H1 (cell line): ENCODE results near the gene PRSS53. TPM values are rescaled to one million over a fixed set of nuclear protein-coding genes. Genes with fewer than 3 reads are reported as not detected.

Experiments used
- RAD21 ChIP-seq, 2 experiments: IDR thresholded peaks in 1 of 2; conservative IDR thresholded peaks in 1 of 2; 2 replicates each; pipeline ENCODE4 v1.6.1; 2011; ENCODE audit warnings: low read depth in 2 of 2, low read length in 2 of 2, improper control_type of control experiment in 1 of 2, inconsistent platforms in 1 of 2, mild to moderate bottlenecking in 1 of 2, moderate library complexity in 1 of 2
- TCF12 ChIP-seq: IDR thresholded peaks from 2 replicates; pipeline ENCODE4 v1.6.1; 2011; ENCODE audit warnings: low read depth, mild to moderate bottlenecking, low read length
- polyA plus RNA-seq, 7 experiments: library from polyadenylated mRNA; depleted of rRNA in 3 of 7; stranded (reverse) in 5 of 7; unstranded in 2 of 7; fragments of >200 nt in 5 of 7; fragments of 200-250 nt in 2 of 7; gene quantifications; 1 replicate in 5 of 7; 2 replicates in 1 of 7; 4 replicates in 1 of 7; pipeline versions ENCODE4 v1.2.1 to v1.2.3, GENCODE V29; 2011 to 2013; ENCODE audit warnings: missing spikeins in 2 of 7, mixed read lengths in 2 of 7
- total RNA-seq: library from RNA; stranded (reverse); fragmentation: NEBNext Ultra II Directional; extraction: Animal tissue kit (Norgen Biotek cat#: 25700); gene quantifications from 2 replicates; pipeline ENCODE4 v1.2.1, GENCODE V29; 2021
- TF ChIP-seq, protein P1 (sequence below): IDR thresholded peaks from 2 replicates; pipeline ENCODE4 v1.6.1; 2011; ENCODE audit warnings: low read length, improper control_type of control experiment

Gene PRSS53
- total and polyA plus RNA-seq, 2 of the 8 experiments (the other 6 are each of a cell fraction or from before 2014, with no cell fraction given) = 1.7 to 2.6 TPM

DNA sequence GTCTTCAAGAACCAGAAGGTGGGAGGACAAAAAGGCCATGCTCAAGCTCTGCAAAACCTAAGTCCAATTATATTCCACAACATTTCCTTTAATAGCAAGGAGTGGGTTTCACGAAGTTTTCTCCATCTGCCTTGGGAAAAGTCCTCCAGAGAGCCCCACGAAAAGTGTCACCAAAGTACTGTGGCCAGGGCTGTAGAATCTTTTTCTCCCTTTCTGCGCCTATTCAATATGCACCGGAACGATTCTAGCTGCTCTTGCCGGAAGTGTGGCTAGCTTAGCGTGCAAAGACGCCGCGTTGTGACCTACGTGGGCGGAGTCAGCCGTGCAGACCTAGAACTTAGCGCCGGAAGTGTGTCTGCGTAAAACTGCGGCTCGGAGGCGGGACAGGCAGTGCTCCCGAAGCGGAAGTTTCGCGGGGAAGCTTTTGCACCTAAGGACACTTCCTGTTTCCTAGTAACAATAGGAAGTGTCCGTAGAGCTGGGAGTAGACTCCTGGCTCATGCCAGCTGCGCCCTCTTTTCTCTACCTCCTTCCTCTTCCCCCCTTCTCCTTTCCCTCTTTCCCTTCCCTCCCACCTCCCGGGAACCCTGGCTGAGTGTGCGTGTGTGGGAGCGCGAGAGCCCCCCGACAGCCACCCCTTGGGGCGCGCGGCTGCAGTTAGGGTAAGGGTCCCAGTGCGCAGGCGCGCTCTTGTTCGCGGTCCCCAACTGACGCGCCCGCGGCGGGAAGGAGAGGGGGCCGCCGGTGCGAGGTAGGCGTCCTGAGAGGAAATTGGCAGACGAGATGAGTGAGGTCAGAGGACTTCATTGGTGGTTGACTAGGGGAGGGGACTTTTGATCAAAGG is 14.6 kb downstream of the PRSS53 start, which contains the start of the genes ZNF646 and ZNF668 (continued):
- TF ChIP-seq, protein P1, sequence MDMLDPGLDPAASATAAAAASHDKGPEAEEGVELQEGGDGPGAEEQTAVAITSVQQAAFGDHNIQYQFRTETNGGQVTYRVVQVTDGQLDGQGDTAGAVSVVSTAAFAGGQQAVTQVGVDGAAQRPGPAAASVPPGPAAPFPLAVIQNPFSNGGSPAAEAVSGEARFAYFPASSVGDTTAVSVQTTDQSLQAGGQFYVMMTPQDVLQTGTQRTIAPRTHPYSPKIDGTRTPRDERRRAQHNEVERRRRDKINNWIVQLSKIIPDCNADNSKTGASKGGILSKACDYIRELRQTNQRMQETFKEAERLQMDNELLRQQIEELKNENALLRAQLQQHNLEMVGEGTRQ = no peak
- TF ChIP-seq TCF12 = no peak
- no peak for TF ChIP-seq RAD21 (IDR thresholded peaks at IDR 0.05 in 1 of 2, conservative IDR thresholded peaks at IDR 0.05 in 1 of 2; ENCODE audit: low read depth in 2 of 2, low read length in 2 of 2)
